ENCODE measurements around the gene SELPLG.
"Not testable (repeated sequence)": the region's sequence is repeated elsewhere in the genome, so short reads cannot be mapped to it uniquely, and the experiment has no call there.

Gene SELPLG

GRCh38 chr12:108604208-108604941 is 29.3 kb downstream of the SELPLG start:
- no peak for DNase-seq (ENCODE audit: low read depth in 2 of 2)

- no peak for DNase-seq (ENCODE audit: low read depth in 2 of 2)
Measured at GRCh38 chr12:108603743-108604142, 30.0 kb downstream of the SELPLG start.

- DNase-seq (ENCODE audit: low read depth in 2 of 2): no peak
Measured at GRCh38 chr12:108602976-108603704, 30.6 kb downstream of the SELPLG start.

- DNase-seq (ENCODE audit: low read depth in 2 of 2): no peak
Measured at GRCh38 chr12:108602209-108602705, 31.4 kb downstream of the SELPLG start.

- DNase-seq (ENCODE audit: low read depth in 2 of 2): no peak
Measured at GRCh38 chr12:108600702-108601007, 33.0 kb downstream of the SELPLG start.

- DNase-seq (ENCODE audit: low read depth in 2 of 2): no peak
Measured at GRCh38 chr12:108599948-108600701, 33.6 kb downstream of the SELPLG start.

GRCh38 chr12:108599541-108599940 is 34.2 kb downstream of the SELPLG start:
- DNase-seq (ENCODE audit: low read depth in 2 of 2): no peak

GRCh38 chr12:108598553-108599250 is 35.0 kb downstream of the SELPLG start:
- no peak for DNase-seq (ENCODE audit: low read depth in 2 of 2)

- DNase-seq (ENCODE audit: low read depth in 2 of 2): no peak
Measured at GRCh38 chr12:108597559-108598471, 35.9 kb downstream of the SELPLG start, which contains the start of gene TMEM119. TSS of gene TMEM119 (minus strand) at chr12:108598084. CDS start at chr12:108592383, 5,701 bp downstream.

- DNase-seq (ENCODE audit: low read depth in 2 of 2): no peak
Measured at GRCh38 chr12:108596854-108597558, 36.7 kb downstream of the SELPLG start.

GRCh38 chr12:108595711-108596647 is 37.7 kb downstream of the SELPLG start:
- DNase-seq (ENCODE audit: low read depth in 2 of 2): no peak

GRCh38 chr12:108594960-108595710 is 38.6 kb downstream of the SELPLG start:
- no peak for DNase-seq (ENCODE audit: low read depth in 2 of 2)

GRCh38 chr12:108594323-108594903 is 39.3 kb downstream of the SELPLG start:
- DNase-seq (ENCODE audit: low read depth in 2 of 2): no peak

- DNase-seq (ENCODE audit: low read depth in 2 of 2): no peak
Measured at GRCh38 chr12:108592033-108592909, 41.4 kb downstream of the SELPLG start.

GRCh38 chr12:108591267-108591980 is 42.3 kb downstream of the SELPLG start:
- DNase-seq (ENCODE audit: low read depth in 2 of 2): no peak

- not testable (repeated sequence) for DNase-seq (ENCODE audit: low read depth in 2 of 2)
Measured at GRCh38 chr12:108590463-108590862, 43.2 kb downstream of the SELPLG start.

All from stimulated activated CD8-positive, alpha-beta memory T cell treated with anti-CD3 and anti-CD28 coated beads, Interleukin-15, amount 100 ng/mL, for 4 hours (primary cell).